HG03139 (cell line): ENCODE data around the gene IL3.

Source experiments
- ATAC-seq: cut with Tn5 transposase; IDR thresholded peaks from one replicate; pipeline ENCODE4 v1.9.1; 2021; ENCODE audit not compliant: unreplicated experiment

Gene IL3

DNA sequence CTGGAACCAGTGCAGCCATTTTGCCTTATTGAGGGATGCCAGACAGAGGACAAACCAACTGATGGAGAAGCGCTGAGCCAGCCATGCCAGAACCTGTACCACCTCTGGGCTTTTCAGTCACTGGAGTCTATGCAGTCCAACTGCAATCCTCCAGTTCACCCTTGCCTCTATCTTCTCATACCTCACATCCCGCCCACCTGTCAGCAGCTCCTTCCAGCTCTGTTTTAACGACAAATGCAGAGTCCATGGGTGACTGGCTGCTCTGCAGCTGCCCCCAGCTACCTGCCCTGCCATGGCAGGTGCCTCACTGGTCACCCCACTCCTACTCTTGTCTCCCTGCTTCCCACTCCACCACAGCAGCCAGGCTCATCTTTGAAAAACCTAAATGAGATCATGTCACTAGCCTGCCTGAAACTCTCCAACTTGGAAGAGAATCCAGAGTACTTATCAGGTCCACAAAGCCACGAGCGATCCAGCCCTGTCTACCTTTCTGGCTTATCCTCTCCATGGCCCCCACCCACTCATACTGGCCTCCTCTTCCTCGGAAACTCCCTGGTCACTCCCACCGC is 35.0 kb upstream of the IL3 start:
- no peak for ATAC-seq

DNA sequence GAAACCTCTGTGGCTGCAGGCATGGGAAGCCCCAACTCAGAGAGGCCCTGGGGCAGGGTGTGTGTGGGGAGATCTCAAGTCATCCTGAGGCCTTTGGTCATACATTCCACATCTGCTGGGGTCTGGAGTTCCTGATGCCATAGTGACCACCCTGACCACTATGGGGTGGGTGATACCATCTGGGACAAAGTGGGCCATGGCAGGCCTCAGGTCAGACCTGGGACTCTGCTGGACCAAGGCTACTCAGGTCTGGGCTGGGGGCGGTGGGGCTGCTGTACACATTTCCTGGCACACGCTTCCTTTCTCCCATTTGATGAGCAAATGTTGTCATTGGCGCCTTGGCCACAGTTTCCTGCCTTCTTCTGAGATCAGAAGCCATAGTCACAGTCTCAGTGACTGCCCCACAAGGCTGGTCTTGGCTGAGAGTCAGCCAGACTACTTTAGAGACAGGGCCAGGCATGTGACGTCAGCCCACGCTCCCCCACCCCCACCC is 33.9 kb upstream of the IL3 start:
- ATAC-seq: no peak

DNA sequence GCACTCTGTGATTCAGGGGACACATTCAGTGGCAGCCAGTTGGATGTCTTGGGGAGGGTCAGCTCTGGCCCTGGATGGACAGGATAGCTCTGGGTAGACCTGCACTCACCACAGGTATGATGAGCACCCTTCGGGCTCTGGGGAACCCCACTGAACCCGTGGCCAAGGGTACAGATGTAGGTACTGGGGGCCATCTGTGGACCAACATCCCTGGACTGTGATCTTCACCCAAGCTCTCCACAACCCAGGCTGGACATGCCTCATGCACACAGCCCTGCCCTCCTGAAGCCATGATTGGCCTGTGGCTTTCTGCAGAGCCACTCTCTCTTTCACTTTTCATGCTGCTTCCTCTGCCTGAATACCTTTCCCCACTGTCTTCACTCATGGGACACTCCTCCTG is 33.4 kb upstream of the IL3 start:
- ATAC-seq: no peak

DNA sequence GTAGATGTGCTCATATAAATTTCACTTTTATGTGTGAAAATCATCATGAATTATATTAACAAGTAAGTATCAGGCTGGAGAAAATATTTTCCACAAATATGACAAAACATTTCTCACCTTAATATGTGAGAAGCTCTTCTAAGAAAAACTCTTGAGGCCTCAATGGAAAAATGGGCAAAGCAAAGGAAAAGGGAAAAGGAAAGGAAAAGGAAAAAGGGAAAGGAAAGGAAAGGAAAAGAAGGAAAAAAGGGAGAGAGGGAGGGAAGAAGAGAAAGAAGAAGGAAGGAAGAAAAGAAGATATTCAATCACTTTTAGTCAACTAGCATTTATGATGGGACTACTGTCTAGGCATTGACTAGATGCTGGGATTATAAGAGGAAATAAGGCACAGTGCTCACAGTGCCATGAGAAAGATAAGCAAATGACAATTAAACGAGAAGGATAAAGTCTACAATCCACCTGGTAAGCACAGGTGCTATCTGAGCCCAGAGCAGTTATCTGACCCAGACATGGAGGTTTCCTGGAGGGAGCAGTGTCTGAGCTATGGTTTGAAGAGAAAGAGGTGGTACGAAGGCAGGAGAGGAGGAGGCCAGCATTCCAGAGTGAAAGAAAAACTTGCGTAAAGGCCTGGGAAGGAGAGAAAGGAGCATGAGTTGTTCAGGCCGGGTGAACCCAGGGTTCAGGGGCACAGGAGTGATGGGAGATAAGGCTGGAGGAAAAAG is 30.7 kb upstream of the IL3 start:
- ATAC-seq: no peak

DNA sequence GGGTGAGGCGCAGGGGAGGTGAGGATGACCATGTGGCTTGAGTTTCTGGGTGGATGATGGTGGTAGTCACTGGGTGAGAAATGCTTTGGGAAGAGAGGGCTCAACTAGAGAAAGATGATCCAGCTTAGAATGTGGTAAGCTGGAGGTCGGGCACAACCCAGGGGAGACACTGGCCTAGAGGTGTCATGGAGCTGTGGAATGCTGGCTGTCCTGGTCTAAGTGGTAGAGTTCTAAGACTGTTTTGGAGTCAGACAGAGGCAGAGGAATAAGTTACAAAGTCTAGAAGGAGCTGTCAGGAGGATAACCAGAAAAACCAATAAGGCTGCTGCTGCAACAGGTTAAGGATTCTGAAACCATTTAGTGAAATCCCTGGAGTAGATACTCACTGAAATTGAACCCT is 29.8 kb upstream of the IL3 start:
- ATAC-seq: no peak

DNA sequence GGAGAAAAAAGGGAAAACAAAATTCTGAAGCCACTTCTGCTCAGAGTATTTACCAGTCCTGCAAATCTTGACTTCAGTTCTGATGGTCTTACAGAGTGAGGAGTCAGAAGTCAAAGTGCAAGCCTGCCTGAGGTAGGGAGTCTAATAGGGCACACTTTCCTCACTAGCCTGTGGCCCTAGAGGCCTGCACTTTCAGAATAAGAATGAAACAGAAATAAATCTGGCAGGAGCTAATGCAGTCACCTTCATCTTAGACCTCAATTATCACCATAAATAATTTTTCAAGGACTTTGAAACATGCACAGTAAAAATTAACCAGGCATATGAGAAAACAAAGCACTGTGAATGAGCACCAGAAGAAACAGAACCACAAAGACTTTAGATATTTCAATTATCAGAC is 28.3 kb upstream of the IL3 start:
- ATAC-seq: no peak

DNA sequence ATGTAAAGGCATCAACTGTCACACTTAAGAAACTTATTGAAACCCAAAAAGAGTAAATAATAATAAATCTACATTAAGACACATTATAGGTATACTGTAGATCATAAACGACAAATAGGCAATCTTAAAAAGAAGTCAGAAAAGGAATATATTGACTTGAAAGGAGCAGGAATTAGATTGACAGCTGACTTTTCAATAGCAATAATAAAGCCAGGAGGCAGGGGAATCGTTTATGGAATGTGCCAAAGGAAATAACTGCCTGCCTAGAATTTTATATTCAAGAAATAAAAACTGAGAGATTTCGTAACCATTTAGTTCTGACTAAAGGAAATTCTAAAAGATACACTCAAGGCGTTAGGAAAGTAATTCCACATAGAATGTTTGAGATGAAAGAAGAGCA is 27.3 kb upstream of the IL3 start:
- no peak for ATAC-seq

DNA sequence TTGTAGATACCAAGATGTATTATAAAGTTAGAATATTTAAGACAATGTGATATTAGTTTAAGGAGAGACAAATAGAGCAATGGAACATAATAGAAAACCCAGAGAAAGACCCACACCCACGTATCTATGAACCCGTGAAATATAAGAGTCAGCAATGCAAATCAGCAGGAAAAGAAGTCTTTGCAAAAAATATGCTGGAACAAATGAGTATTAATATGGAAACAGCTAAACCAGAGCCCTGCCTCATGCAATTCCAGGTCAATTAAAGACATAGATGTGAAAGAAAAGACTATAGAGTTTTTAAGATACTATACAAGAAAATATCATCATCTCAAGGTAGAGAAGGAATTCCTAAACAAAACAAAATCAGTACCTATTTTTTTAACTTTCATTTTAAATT is 23.1 kb upstream of the IL3 start:
- no peak for ATAC-seq

DNA sequence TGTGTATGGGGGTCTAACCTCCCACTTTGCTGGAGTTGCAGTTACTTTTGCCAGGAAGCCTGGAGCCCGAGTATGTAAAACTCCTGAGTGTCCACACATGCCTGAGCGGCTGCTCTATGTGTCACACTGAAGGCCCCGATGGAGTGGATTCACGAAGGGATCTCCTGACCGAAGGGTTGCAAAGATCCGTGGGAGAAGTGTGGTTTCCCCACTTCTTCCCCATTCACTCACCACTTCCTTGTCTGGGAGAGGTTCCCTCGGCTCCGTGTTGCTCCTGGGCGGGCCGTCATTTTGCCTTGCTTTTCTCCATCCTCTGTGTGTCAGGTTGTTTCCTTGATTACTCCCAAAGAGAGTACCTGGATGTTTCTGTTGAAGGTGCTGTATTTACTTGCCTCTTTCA is 16.2 kb upstream of the IL3 start:
- ATAC-seq: no peak

DNA sequence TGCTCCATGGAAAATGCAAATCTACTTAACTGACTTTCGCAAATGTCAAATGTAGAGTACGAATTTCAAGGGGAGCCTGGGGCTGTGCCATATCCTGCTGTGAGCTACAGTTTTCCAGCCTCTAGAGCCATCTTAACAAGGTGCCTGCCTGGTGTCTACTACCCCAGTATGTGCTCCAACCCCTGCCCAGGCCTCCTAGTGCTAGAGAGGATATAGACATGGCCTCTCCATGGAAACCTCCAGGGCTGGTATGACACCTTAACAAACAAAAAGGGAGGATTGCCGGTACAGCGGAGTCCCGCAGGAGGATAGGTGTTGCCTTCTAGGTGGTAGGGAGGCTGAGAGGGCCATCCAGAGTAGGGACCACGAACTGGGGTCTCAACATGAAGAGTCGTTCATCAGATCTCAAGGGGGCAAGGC is 13.6 kb upstream of the IL3 start:
- no peak for ATAC-seq

DNA sequence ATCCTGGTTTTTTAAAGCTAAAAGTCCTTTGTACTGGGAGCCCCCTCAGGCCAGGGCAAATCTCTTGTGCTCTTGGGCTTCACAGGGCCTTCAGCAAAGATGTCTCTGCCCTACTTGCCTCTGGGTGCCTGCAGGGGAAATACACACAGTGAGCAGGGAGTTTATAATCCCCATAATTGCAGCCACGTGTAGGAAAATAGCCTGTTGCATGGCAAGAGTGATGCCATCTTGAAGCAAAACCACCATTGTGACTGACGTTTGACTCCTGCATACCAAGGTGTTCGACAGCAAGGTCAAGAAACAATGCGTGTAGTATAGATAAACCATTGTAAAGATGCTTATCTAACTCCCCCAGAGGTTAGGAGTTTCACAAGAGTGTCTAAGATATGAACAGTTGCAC is 11.4 kb upstream of the IL3 start:
- ATAC-seq: no peak

DNA sequence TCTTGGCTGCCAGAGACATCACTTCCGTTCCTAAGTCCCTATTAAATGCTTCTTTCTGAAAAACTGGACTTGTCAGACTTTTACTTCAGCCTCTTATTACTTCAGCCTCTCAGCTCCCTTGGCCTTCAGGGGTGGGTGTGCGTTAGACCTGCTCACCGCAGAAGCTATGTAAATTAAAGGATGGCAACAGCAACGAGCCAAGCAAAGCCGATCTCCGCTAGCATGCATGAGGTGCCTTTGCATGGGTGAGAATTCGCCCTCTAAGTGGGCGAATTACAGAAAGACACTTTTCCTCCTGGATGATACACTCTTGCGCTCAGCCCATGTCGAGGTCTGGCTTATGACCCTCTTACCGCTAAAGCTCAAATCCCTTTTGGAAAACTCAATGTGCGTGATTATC is 10.9 kb upstream of the IL3 start:
- no peak for ATAC-seq

DNA sequence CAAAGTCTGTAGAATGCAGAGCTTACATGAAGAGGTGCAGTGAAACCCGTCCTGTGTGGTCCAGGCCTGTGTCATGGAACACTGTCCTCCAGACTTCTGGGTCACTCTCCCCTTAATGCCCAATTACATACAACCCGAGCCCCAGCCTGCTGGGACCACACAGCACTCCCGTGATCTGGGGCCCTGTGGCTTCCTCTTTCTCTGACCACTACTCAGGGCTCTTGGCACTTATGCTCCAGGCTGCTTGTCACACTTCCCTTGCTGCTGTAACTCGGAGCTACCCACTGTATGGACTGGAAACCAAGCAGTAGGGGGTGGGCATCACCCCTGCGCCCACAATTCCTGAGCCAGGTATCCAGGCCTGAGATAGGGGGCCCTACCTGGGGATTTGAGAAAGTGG is 10.3 kb upstream of the IL3 start:
- no peak for ATAC-seq

DNA sequence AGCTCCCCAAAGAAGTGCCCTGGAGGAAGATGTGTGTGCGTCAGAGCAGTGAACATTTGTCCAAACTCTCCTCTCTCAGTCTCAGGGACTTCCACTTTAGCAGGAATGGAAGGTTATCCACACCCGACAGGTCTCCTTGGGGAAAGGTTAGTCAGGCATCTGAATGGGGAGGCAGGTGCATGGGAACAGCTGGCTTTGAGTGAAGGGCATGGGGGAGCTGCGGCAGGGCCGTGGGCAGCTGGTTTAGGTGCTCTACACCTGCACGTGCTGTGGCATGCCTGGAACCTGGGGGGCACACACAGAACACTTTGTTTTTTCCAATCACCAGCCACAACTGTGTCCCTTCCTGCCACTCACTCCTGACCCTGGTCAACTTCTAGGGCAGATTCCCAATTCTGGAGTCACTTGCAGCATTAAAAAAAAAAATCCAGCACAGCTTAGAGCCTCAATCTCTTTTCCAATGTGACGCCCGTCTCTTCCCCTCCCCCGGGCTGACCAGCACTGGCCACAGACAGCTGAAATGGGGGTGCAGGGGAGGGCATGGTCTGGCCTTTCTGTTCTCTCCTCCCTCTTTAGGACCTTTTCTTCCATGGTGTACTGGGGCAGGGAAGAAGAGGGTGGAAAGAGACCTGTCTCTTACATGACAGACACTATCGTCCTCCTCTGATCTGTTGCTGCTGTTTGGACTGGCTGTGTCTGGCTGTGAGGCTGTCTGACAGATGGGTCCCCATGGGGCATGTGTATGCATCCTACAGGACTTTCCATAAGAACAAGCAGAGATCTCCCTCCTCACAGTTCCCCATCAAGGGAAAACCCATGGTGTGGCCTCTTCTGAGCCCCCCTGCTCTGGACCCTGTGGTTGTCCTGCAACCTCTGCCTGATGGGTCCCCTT is 9.5 kb upstream of the IL3 start:
- no peak for ATAC-seq

DNA sequence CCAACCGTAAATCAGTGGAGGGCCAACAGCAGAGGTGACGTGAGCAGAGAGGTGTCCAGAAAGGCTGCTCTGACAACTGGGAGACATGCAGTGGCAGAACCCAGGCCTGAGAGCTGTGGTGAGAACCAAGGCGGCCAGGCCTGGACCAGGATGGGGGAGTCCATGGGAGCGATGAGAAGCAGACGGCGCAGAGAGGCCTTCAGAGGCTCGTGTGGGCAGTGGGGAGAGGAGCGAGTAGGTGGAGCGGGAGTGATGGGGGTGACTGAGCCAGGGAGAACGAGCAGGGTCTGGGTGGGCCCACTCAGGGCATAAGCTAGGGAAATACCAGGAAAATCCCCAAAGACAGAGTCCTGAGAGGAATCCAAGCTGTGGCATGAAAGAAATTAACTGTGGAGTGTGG is 7.9 kb upstream of the IL3 start:
- ATAC-seq: no peak

DNA sequence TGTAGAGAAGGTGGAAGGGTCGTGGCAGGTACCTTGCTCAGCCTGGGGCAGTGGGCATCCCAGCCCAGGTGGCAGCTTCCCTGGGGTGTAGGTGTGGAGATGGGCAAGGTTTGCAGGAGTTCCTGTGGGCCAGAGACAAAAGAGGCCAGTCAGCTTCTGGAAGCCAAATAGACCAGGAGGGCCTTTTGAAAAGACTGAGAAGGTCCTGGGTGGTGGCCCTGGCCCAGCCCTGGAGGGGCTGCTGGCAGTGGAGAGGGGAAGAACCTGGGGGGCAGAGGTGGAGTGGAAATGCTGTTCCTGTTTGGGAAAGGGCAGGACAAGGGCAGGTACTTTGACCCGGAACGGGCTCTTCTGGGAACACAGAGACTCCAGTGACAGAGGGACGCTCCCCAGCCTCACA is 7.0 kb upstream of the IL3 start:
- ATAC-seq: no peak

DNA sequence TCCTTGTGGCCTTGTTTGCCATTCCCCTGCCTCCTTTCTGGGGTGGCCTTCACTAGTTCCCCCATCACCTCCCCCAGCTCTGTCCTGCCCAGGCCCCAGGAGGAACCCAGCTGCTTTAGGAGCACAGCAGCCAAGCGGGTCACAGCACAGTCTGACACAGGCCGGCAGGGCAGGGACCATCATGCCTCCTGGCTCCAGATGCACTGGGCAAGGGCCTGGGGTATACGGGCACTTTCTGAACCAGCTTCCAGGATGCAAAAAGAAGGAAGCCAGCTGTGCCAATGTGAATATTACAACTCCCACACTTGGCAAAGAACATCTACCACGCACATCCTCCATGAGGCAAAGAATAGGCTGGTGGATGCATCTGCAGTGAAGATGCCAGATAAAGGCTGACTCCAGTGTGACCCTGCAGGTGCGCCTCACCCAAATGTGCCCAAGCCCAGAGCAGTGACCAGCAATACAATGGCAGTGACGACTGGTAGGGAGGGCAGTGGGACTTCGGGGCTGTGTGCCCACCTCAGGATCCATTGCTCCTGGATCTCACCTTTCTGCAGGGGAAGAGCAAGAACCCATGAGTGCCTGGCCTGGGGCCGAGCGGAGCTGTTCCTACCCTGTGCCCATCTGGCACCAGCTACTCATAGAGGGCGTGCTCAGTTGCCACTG is 6.3 kb upstream of the IL3 start:
- no peak for ATAC-seq

DNA sequence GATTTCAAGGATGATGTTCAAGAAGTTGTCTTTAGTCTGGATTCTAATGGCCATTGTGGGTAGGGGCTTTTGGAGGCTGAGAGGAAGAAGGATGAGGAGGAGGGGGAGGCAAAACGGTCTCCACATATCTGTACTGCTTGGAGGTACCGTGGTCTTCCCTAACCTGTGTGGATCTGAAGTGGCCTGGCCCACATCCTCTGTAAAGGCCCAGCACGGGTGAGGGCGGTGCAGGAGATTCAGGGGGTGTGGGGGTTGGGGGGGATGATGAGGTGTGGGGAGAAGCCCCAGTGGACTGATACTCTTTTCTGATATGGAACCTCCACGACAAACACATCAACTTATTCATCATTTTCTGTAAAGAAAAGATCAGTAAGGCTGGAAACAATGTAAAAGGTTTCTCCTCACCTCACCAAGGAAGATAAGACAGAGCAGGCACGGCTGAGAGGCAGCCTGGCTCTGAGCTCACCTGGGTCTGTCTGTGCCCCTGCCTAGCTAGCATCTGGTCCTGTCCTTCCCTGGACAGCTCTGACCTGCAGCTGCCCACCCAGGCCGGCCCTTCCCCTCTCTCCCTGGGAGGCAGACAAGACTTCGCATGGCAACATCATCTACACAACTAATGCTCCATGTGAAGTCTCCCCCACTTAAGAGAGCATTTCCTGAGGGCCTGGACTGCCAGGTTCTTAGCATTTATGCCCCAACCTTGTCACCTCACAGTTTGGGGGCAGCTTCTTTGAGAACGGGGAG is 5.6 kb upstream of the IL3 start:
- no peak for ATAC-seq

DNA sequence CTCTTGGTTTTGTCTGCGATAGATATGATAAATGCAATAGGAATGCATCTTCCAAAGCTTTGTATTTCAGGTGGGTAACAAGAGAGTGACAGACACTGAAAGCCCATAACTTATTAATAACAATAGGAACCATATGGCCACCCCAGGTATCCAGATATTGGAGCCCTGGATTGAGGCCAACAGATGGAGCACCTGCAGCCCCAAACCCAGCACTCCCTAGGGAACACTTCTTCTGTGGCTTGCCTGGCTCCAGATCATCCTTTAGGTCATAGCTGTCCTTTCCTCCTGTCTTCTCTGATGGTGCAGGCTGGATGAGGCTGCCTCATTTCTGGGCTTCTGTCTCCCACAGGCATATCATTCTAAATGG is 5.0 kb upstream of the IL3 start:
- ATAC-seq: no peak

DNA sequence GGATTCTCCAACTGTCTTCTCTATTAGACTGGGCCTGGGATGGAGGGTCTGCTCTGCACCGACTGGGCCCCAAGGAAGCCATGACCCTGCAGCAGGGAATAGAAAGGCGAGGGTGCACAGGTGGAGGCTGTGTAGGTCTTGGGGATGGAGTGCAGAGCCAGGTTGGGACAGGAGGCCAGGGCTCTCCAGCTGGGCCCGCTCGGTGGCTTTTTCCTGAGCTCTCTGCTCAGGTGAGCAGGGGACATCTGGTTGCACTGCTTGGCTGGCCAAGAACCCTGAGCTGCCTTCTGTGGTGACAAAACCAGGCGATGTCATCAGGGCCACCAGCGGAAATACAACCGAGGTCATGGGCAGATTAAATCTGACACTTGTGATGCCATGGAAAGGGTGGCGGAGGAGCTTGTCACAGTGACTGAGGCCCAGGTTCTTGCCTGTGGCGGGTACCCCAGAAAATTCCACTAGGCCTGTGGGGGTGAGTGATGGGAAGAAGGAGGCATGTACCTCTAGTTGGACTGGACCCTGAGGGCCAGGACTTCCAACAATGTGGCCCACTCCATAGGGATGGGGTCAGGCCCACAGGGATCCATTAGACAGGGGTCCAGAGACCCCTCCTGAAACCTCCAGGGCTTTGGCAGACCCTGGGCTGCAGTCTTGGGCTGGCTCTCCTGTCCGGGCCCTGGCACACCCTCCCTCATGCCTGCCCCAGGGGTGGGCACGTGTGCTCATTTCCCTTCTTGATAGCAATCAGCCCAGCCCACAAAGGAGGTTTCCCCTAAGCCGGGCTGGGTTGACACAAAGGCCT is 4.4 kb upstream of the IL3 start:
- ATAC-seq: no peak
